ENCODE data around the gene UBE2K. TPM values are rescaled to one million over a fixed set of nuclear protein-coding genes. Genes with fewer than 3 reads are reported as not detected.

UBE2K gene
- total and polyA plus RNA-seq, 2 of the 13 experiments (the other 11 are each of a cell fraction or from before 2014, with no cell fraction given), result 36.2 to 81.0 TPM

DNA sequence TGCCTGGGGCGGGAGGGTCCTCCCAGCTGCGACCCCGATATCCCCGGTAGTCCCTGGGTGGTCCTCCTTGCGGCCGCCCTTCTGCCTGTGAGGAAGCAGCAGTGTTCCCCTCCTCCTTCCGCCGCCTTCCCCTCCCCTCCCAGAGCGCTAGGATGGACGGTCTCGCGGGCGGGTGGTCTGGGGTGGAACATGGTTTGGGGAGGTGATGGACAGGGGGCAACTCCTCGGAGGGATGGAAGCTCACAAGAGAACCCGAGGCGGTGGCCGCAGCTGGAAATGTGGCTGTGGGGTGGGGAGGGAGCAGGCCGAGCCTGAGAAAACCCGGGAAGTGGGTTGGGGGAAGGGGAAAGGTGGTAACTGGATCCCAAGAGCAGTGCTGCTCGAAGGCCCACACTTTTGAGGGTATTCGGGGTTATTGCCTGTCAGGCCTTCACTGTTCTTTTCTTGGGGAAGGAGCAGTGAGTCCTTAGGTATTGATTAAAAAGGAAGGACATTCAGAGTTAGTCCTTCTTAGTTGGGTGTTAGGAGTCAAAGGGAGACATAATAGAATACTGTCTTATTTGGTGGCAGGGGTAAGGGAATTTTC is 581 bp downstream of the UBE2K start (continued):
- TF ChIP-seq, protein P1, sequence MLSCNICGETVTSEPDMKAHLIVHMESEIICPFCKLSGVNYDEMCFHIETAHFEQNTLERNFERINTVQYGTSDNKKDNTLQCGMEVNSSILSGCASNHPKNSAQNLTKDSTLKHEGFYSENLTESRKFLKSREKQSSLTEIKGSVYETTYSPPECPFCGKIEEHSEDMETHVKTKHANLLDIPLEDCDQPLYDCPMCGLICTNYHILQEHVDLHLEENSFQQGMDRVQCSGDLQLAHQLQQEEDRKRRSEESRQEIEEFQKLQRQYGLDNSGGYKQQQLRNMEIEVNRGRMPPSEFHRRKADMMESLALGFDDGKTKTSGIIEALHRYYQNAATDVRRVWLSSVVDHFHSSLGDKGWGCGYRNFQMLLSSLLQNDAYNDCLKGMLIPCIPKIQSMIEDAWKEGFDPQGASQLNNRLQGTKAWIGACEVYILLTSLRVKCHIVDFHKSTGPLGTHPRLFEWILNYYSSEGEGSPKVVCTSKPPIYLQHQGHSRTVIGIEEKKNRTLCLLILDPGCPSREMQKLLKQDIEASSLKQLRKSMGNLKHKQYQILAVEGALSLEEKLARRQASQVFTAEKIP (CRISPR knock-in tag; IDR thresholded peaks at IDR 0.05; ENCODE audit: borderline replicate concordance), result no peak
- TF ChIP-seq NFYC (CRISPR knock-in tag; IDR thresholded peaks at IDR 0.05) (no peak), ZFP90 (CRISPR knock-in tag; IDR thresholded peaks at IDR 0.05; ENCODE audit: borderline replicate concordance) (no peak), SNAI1 (CRISPR knock-in tag; IDR thresholded peaks at IDR 0.05; ENCODE audit: borderline replicate concordance) (0 out of 2 replicates have a peak, but pooled peaks have one; percentile 14), ZNF557 (CRISPR knock-in tag; IDR thresholded peaks at IDR 0.05) (no peak), ZNF30 (CRISPR knock-in tag; IDR thresholded peaks at IDR 0.05) (no peak), CC2D1A (CRISPR knock-in tag; IDR thresholded peaks at IDR 0.05) (no peak), ZNF124 (CRISPR knock-in tag; IDR thresholded peaks at IDR 0.05) (no peak), TRIM24 (CRISPR knock-in tag; IDR thresholded peaks at IDR 0.05) (no peak), ZNF543 (CRISPR knock-in tag; IDR thresholded peaks at IDR 0.05) (no peak), IKZF1 (IDR thresholded peaks at IDR 0.05) (no peak), CBX1 (IDR thresholded peaks at IDR 0.05; ENCODE audit: low read depth) (no peak), SP1 (IDR thresholded peaks at IDR 0.05) (no peak), SP1 (CRISPR knock-in tag; IDR thresholded peaks at IDR 0.05) (no peak), GZF1 (CRISPR knock-in tag; IDR thresholded peaks at IDR 0.05) (0 out of 2 replicates have a peak, but pooled peaks have one; percentile 45), ATRX (CRISPR knock-in tag; IDR thresholded peaks at IDR 0.05; ENCODE audit: borderline replicate concordance) (no peak), NPAS2 (CRISPR knock-in tag; IDR thresholded peaks at IDR 0.05; ENCODE audit: borderline replicate concordance) (no peak), ZKSCAN1 (IDR thresholded peaks at IDR 0.05; ENCODE audit: low read length) (no peak)
- TF ChIP-seq, protein P2, sequence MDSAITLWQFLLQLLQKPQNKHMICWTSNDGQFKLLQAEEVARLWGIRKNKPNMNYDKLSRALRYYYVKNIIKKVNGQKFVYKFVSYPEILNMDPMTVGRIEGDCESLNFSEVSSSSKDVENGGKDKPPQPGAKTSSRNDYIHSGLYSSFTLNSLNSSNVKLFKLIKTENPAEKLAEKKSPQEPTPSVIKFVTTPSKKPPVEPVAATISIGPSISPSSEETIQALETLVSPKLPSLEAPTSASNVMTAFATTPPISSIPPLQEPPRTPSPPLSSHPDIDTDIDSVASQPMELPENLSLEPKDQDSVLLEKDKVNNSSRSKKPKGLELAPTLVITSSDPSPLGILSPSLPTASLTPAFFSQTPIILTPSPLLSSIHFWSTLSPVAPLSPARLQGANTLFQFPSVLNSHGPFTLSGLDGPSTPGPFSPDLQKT (CRISPR knock-in tag; IDR thresholded peaks at IDR 0.05; ENCODE audit: borderline replicate concordance), result no peak
- TF ChIP-seq, protein P3, sequence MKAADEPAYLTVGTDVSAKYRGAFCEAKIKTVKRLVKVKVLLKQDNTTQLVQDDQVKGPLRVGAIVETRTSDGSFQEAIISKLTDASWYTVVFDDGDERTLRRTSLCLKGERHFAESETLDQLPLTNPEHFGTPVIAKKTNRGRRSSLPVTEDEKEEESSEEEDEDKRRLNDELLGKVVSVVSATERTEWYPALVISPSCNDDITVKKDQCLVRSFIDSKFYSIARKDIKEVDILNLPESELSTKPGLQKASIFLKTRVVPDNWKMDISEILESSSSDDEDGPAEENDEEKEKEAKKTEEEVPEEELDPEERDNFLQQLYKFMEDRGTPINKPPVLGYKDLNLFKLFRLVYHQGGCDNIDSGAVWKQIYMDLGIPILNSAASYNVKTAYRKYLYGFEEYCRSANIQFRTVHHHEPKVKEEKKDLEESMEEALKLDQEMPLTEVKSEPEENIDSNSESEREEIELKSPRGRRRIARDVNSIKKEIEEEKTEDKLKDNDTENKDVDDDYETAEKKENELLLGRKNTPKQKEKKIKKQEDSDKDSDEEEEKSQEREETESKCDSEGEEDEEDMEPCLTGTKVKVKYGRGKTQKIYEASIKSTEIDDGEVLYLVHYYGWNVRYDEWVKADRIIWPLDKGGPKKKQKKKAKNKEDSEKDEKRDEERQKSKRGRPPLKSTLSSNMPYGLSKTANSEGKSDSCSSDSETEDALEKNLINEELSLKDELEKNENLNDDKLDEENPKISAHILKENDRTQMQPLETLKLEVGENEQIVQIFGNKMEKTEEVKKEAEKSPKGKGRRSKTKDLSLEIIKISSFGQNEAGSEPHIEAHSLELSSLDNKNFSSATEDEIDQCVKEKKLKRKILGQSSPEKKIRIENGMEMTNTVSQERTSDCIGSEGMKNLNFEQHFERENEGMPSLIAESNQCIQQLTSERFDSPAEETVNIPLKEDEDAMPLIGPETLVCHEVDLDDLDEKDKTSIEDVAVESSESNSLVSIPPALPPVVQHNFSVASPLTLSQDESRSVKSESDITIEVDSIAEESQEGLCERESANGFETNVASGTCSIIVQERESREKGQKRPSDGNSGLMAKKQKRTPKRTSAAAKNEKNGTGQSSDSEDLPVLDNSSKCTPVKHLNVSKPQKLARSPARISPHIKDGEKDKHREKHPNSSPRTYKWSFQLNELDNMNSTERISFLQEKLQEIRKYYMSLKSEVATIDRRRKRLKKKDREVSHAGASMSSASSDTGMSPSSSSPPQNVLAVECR (CRISPR knock-in tag; IDR thresholded peaks at IDR 0.05; ENCODE audit: borderline replicate concordance), result peak; percentile 63; the same call in 1 of the 2 replicates
- TF ChIP-seq, protein P4, sequence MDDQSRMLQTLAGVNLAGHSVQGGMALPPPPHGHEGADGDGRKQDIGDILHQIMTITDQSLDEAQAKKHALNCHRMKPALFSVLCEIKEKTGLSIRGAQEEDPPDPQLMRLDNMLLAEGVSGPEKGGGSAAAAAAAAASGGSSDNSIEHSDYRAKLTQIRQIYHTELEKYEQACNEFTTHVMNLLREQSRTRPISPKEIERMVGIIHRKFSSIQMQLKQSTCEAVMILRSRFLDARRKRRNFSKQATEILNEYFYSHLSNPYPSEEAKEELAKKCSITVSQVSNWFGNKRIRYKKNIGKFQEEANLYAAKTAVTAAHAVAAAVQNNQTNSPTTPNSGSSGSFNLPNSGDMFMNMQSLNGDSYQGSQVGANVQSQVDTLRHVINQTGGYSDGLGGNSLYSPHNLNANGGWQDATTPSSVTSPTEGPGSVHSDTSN (CRISPR knock-in tag; IDR thresholded peaks at IDR 0.05; ENCODE audit: borderline replicate concordance), result no peak
- TF ChIP-seq, protein P5, sequence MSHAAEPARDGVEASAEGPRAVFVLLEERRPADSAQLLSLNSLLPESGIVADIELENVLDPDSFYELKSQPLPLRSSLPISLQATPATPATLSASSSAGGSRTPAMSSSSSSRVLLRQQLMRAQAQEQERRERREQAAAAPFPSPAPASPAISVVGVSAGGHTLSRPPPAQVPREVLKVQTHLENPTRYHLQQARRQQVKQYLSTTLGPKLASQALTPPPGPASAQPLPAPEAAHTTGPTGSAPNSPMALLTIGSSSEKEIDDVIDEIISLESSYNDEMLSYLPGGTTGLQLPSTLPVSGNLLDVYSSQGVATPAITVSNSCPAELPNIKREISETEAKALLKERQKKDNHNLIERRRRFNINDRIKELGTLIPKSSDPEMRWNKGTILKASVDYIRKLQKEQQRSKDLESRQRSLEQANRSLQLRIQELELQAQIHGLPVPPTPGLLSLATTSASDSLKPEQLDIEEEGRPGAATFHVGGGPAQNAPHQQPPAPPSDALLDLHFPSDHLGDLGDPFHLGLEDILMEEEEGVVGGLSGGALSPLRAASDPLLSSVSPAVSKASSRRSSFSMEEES (CRISPR knock-in tag; IDR thresholded peaks at IDR 0.05), result no peak

All from HepG2 (cell line).